Lower leg skin (tissue), 3 donors: Measurements from ENCODE around the gene ST8SIA6.

Experiments
- CTCF ChIP-seq, 3 donors: fragments of 450-650 bp; IDR thresholded peaks; one replicate each; pipeline ENCODE4 v1.5.1; 2016; ENCODE audit warnings: antibody characterized with exemption in 3 of 3, mild to moderate bottlenecking in 3 of 3, moderate library complexity in 2 of 3
- POLR2A ChIP-seq, 2 donors: fragments of 450-650 bp; IDR thresholded peaks; one replicate each; pipeline ENCODE4 v1.6.1; 2016 to 2017; ENCODE audit warnings: antibody characterized with exemption in 2 of 2, mild to moderate bottlenecking in 1 of 2, moderate library complexity in 1 of 2

GRCh38 chr10:17416442-17417211 is 37.8 kb downstream of the ST8SIA6 start:
- TF ChIP-seq POLR2A (IDR thresholded peaks at IDR 0.05) (no peak), CTCF (IDR thresholded peaks at IDR 0.05) (no peak)
